Activated CD8-positive, alpha-beta memory T cell treated with anti-CD3 and anti-CD28 coated beads for 36 hours (primary cell): ENCODE data around the gene DUSP15. TPM values are rescaled to one million over a fixed set of nuclear protein-coding genes. Genes with fewer than 3 reads are reported as not detected.

Experiments
- CTCF ChIA-PET: fragments of 350-600 bp; sonication (Branson Sonifier 250); formaldehyde crosslinking; loops from one replicate; lab custom pipeline; 2021; ENCODE audit warnings: antibody characterized with exemption; lab: Charles Lee
- POLR2A ChIA-PET: fragments of 350-600 bp; sonication (Branson Sonifier 250); formaldehyde crosslinking; loops from one replicate; lab custom pipeline; 2021; ENCODE audit warnings: antibody characterized with exemption; lab: Charles Lee
- total RNA-seq, 2 experiments: library from RNA; stranded (reverse); gene quantifications; one replicate each; pipeline ENCODE4 v1.2.3, GENCODE V29; 2021

Gene DUSP15
- total RNA-seq, 2 experiments from 2014 or later, result not detected

GRCh38 chr20:31901615-31902014 lies 31.3 kb upstream of the DUSP15 start:
- ChIA-PET POLR2A (no interaction called here), CTCF (no interaction called here)

- POLR2A ChIA-PET, result no interaction called here
- CTCF ChIA-PET, result no interaction called here
Observed at GRCh38 chr20:31897541-31897940, 27.2 kb upstream of the DUSP15 start.

GRCh38 chr20:31896049-31896448 lies 25.7 kb upstream of the DUSP15 start:
- ChIA-PET POLR2A (no interaction called here), CTCF (no interaction called here)

- CTCF ChIA-PET, result interaction anchor here (1.2 kb wide), 2 partner anchors 48 to 261 kb away, joined by 3 read pairs; no protein-coding TSS in a partner anchor
- POLR2A ChIA-PET, result no interaction called here
Observed at GRCh38 chr20:31894980-31895675, 24.8 kb upstream of the DUSP15 start.

GRCh38 chr20:31890646-31891045 lies 20.3 kb upstream of the DUSP15 start:
- CTCF ChIA-PET, result no interaction called here
- POLR2A ChIA-PET, result no interaction called here

- CTCF ChIA-PET, result no interaction called here
- POLR2A ChIA-PET, result no interaction called here
Observed at GRCh38 chr20:31883829-31884228, 13.5 kb upstream of the DUSP15 start.

GRCh38 chr20:31881945-31882344 lies 11.6 kb upstream of the DUSP15 start:
- POLR2A ChIA-PET, result no interaction called here

GRCh38 chr20:31879143-31879987 lies 9.0 kb upstream of the DUSP15 start:
- ChIA-PET CTCF (interaction anchor here (0.7 to 2.2 kb wide), 6 partner anchors 27 to 152 kb away, joined by 3 to 10 read pairs (median 4); partner anchors contain the start of gene PDRG1), POLR2A (interaction anchor here (0.7 kb wide), 1 partner anchor 72 kb away, joined by 3 read pairs; the partner anchor contains the start of gene PDRG1)

More at GRCh38 chr20:31881945-31882344, 11.6 kb upstream of the DUSP15 start:
- CTCF ChIA-PET, result interaction anchor here (1.4 to 1.7 kb wide), 2 partner anchors 29 to 70 kb away, joined by 4 to 5 read pairs; partner anchors contain the start of gene PDRG1

GRCh38 chr20:31877684-31878083 lies 7.4 kb upstream of the DUSP15 start:
- CTCF ChIA-PET, result no interaction called here

GRCh38 chr20:31875671-31876070 lies 5.3 kb upstream of the DUSP15 start:
- ChIA-PET CTCF (no interaction called here), POLR2A (no interaction called here)

More at GRCh38 chr20:31877684-31878083, 7.4 kb upstream of the DUSP15 start:
- POLR2A ChIA-PET, result no interaction called here

GRCh38 chr20:31872406-31872805 lies 2.1 kb upstream of the DUSP15 start:
- POLR2A ChIA-PET, result interaction anchor here (1.1 kb wide), 1 partner anchor 10 kb away, joined by 3 read pairs; no protein-coding TSS in a partner anchor
- CTCF ChIA-PET, result interaction anchor here (0.6 to 2.0 kb wide), 4 partner anchors 10 to 527 kb away, joined by 3 to 5 read pairs (median 4); no protein-coding TSS in a partner anchor

- CTCF ChIA-PET, result interaction anchor here (0.9 kb wide), 3 partner anchors 18 to 25 kb away, joined by 3 to 4 read pairs (median 3); no protein-coding TSS in a partner anchor
- POLR2A ChIA-PET, result interaction anchor here (1.1 kb wide), 1 partner anchor 9 kb away, joined by 3 read pairs; no protein-coding TSS in a partner anchor
Observed at GRCh38 chr20:31871618-31871954, 1.3 kb upstream of the DUSP15 start.

- ChIA-PET CTCF (interaction anchor here (0.9 kb wide), 3 partner anchors 17 to 24 kb away, joined by 3 to 4 read pairs (median 3); no protein-coding TSS in a partner anchor), POLR2A (no interaction called here)
Observed at GRCh38 chr20:31870726-31871617, 645 bp upstream of the DUSP15 start.

- POLR2A ChIA-PET, result no interaction called here
- CTCF ChIA-PET, result interaction anchor here (0.7 to 1.3 kb wide), 3 partner anchors 16 to 21 kb away, joined by 3 read pairs; no protein-coding TSS in a partner anchor
Observed at GRCh38 chr20:31869673-31869941, 720 bp downstream of the DUSP15 start.

- ChIA-PET CTCF (interaction anchor here (0.7 to 1.3 kb wide), 4 partner anchors 15 to 73 kb away, joined by 3 to 4 read pairs (median 3); no protein-coding TSS in a partner anchor), POLR2A (no interaction called here)
Observed at GRCh38 chr20:31868853-31869672, 1.3 kb downstream of the DUSP15 start.

GRCh38 chr20:31866221-31866620 lies 4.1 kb downstream of the DUSP15 start:
- ChIA-PET POLR2A (no interaction called here), CTCF (no interaction called here)

GRCh38 chr20:31864521-31865400 lies 5.6 kb downstream of the DUSP15 start:
- ChIA-PET POLR2A (no interaction called here), CTCF (interaction anchor here (1.0 to 3.1 kb wide), 3 partner anchors 12 to 87 kb away, joined by 3 to 12 read pairs (median 4); partner anchors contain the start of gene PDRG1)
